Iris pigment epithelial cell (primary cell): Measurements from ENCODE around the gene SCRG1.
A peak's percentile ranks its signal among the peaks of the same experiment; 100 is the strongest.

Experiments used
- DNase-seq: peaks from one replicate; pipeline ENCODE4 v3.0.0-alpha.2; 2011; ENCODE audit warnings: low read depth

Gene SCRG1

DNA sequence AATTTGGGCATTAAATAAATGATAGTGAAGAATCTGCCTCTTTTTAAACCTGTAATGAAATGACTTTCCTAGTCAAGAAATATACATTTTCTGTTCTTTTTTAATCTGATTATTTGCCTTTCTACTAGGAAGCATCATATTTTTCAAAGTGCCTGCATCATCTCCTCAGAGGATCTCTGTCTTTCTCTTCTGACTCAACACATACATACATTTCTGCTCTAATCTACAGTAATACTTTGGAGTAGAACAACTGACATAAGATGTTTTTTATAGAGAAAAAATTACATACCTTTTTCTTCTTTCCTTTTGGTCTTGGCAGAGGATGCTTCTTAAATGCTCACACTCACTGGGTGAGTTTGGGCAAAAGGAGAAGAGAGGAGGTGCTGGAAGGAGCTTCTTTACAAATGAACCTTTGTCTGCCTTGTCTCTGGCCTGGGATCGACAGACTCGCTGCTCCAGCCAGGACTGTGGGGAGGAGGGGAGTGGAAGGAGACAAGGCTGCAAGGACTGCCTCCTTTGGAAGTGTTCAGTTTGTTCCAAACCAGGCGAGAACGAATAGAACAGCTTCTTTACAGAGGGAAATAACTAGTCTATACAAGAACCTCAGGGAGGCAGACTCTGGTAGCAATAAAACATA lies at the start of gene SCRG1:
TSS of gene SCRG1 (minus strand) at position 338 of the 637 bp plus-strand sequence. CDS start 7,702 bp downstream, outside the sequence.
- DNase-seq: no peak

GRCh38 chr4:173448103-173448502 lies 49.2 kb upstream of the SCRG1 start:
- no peak for DNase-seq

GRCh38 chr4:173446416-173446815 lies 47.5 kb upstream of the SCRG1 start:
- no peak for DNase-seq

DNA sequence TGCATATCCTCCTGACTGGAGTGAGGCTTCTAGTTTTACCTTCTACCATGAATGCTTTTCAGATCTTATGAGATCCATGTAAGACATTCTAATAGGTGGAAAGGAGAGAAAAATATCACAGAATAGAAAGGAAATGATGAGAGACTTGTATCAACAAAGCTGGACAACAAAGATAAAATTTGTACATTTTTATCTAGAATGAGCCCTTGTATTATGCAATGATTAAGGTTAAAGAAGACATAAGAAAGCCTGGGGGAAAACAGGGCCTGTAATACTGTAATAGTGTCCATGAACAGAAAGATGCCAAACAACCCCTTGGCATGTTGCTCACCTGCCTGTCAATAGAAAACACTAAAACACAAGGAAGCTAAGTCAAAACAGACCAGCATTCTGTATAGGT lies 44.2 kb upstream of the SCRG1 start:
- peak; percentile 8 for DNase-seq

DNA sequence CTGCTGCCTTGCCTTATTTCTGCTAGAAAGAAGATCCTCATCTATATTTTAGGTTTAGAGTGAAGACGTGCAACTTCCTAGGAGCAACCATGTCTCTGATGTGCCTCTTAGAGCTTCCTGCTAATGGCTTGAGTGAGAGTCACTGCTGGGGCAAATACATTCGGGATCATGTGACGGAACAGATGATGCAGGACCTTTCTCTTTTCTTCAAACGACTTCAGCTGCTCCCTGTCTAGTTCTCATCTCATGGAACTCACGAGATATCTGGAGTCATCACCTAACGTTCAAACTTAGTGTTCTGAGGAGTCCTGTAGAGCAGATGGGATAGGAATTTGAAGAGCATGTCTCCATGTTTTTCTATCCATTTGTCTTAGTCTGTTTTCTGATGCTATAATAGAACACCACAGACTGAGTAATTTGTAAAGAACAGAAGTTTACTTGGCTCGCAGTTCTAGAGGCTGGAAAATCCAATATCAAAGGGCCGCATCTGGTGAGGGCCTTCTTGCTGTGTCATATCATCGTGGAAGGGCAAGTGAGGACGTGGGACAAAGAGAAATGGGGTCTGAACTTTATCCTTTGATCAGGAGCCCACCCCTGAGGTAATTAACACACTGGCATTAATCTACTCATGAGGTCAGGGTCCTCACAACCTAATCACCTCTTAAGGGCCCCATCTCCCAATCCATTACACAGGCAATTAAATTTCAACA lies 43.5 kb upstream of the SCRG1 start:
- DNase-seq: no peak

DNA sequence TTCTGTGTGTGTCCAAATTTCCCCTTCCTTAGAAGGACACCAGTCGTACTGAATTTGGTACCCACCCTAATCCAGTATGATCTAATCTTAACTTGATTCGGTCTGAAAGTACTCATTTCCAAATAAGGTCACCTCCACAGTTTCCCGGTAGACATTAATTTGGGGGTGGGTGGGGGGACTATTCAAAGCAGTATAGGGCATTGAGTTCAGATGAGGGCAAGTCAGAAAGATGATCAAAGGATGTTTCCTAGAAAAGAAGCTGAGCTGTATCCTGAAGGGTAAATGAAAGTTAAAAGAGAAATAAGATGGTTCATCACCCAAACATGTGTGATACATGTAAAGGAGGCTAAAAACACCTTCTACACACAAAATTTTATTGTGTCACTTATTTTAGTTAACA lies 42.0 kb upstream of the SCRG1 start:
- DNase-seq: no peak

DNA sequence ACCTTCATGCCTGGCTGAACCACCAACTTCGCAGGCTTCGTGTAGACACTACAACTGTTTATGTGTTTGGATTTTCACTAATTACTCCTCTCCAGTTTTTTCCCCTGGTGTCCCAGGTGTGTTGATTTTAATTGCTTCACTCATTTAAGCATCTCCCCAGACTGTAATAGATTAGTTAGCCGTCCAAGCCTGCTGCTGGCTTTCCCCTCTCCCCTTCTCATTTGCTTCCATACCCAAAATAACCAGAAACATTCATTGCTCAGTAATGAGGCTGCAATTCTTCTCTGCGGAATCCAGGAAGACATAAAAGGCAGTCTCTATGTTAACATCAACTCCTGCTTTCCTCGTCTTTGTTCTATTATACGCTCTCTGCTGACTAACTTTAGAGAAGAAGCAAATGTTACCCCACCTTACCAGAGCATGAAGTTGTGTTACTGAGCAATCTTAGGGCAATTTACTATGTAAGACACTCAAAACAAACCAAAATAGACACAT lies 37.9 kb upstream of the SCRG1 start:
- DNase-seq: no peak

GRCh38 chr4:173436149-173436579 lies 37.2 kb upstream of the SCRG1 start:
- DNase-seq: peak; percentile 79

GRCh38 chr4:173434231-173434630 lies 35.3 kb upstream of the SCRG1 start:
- DNase-seq: no peak

GRCh38 chr4:173433447-173433846 lies 34.5 kb upstream of the SCRG1 start:
- DNase-seq: no peak

- no peak for DNase-seq
Measured at GRCh38 chr4:173432430-173432829, 33.5 kb upstream of the SCRG1 start.

GRCh38 chr4:173426064-173426463 lies 27.1 kb upstream of the SCRG1 start:
- DNase-seq: no peak

DNA sequence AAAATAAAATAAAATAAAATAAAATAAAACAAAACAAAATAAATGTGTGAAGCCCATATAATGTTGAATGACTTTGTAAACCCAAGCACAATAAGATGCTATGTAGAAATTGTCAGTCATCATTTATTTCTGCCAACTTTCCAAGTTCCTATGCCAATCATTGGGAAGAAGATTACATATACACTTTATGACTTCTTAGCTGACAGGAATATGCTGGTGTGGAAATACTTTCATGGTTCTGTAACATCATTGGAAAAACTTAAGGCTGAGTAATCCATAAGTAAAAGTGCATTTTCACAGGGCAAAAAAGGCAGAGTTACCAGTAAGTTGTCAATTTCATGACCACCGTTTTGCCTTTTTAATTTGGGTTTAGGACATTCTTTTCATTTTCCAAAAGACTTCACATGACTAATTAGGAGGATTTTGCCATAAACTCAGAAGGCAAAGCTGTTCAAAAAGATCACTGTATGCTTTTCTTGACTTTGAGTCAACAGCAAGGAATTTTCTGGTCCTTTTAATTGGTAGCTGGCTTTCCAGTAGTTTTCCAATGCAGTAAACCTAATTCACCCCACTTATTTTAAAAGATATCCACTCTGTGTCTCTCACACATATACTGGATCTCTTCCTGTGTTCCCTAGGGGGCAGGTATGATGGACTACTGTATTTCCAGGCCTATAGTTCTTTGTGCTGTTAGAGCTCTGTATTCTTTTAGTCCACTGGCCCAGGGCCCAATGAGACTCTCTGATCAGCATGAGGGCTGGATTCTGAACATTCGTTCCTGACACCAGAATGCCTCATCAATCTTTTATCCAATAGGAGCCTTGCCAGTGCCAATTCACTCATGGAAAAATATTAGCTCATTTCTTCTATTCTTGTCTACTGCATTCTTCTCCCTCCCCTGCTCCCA lies 26.2 kb upstream of the SCRG1 start:
- DNase-seq: peak; percentile 63

DNA sequence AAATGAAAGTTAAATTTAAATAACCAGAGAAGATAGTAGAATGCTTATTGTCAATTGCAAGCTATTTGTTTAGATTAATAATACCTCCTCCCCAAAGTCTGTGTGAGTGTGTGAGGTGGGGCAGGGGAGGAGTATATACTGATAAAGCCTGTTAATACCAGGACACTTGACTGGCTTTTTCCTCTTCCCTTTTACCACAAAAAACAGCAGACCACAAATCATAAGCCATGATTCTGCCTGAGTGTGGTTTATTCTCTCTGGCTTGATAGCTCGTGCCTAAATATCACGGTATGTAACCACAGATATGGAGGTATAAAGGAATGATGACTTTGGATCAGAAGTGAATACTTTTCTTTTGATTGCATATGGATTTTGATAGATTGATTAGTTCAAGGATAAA lies 21.9 kb upstream of the SCRG1 start:
- DNase-seq: no peak

DNA sequence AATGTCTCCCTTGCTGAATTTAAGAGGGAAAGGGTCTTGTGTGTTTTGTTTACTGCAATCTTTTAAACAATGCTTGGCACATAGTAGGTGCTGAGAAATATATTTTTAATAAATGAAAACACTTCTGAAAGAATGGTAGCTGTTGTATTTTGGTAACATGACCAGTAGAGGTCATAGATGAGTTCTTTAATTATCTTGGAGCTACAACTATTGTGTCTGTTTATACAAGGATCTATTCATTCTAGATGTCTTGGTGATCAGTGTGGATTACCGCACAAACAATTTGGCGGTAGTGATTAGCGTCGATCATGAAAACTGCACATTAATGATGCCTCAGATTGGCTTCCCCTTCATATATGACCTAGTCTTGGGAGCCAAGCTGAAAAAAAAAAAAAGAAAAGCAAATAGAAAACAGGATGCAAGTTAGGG lies 21.4 kb upstream of the SCRG1 start:
- DNase-seq: peak; percentile 33

GRCh38 chr4:173418639-173419038 lies 19.7 kb upstream of the SCRG1 start:
- DNase-seq: no peak

DNA sequence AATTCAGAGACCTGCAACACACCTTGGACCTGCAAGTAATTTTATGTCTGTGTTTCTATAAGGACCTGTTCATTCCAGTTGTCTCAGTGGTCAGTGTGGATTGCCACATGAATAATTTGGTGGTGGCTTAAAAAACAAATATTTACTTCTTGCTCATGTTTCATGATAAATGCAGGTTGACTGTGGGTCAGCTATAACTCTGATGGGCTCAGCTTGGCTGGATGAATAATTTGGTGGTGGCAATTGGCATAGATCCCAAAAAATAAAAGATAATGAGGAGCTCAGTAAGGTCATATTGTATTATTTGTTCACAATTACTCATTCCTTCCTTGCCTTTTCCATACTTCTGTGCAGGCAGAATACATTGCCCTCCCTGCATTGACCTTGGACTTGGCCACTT lies 18.9 kb upstream of the SCRG1 start:
- no peak for DNase-seq

DNA sequence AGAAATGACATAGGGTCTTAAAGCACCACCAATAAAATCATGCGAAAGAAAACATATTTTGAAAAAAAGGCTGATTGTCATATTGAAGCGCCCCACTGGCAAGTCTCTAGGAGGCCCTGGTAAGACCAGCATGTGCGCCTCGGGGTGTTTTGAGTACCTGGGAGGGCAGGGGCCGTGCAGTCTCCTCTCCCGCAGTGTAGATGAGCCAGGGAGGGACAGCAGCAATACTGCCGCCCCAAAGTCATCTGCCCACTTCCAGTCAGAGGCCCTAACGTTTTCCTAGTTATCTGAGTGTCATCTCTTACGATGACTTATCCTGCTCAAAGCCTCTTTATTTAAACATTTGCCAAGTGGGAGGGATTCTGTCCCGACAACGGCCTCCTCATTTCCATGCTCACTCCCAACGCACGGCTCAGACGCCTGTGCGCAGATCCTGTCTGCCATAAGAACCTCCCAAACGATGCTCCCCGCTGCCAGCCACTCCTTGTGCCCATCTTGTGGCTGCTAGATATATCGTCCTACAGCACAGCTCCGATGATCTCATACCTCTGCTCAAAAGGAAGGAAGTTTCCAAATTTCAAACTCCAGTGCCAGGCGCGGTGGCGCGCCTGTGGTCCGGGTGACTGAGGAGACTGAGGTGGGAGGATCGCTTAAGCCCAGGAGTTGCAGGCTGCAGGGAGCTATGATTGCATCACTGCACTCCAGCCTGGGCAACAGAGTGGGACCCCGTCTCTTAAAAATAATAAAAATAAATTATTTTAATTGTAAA lies 17.2 kb upstream of the SCRG1 start:
- no peak for DNase-seq

- DNase-seq: peak; percentile 65
Measured at GRCh38 chr4:173415092-173415491, 16.2 kb upstream of the SCRG1 start.

DNA sequence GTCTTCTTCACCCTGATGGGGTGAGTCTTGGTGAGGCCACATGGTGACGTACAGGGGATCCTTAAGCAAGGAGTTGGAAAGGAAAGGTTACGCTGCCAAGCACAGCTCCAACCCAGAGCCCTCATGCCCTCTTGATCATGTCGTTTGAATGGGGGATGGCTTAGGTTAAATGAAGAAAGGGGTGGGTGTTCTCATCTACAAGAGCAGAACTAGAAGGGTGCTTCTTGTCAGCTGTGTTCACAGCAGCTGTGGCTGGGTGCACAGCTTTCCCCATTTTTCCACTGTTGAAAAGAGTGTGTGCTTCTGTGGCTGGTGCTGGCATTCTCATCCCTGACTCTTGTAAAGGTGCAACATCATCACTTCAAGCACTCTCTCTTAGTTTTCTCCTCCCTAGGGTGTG lies 15.5 kb upstream of the SCRG1 start:
- no peak for DNase-seq

DNA sequence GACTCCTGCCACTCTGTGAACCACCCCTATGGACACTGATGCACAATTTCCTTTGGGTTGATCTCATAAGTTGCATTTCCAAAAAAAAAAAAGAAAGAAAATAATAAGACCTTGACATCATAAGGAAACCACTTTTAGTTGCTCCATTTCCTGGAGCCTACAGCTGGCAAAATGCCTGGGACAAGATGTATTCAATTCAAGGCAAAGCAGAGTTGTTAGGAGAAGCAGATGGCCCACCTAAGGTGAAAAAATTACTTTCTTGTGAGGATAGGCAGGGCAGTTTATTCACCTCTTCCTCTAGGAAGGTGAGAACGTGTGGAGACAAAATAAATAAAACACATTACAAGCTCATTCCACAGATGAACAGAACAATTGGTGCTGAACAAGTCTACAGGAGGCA lies 14.1 kb upstream of the SCRG1 start:
- peak; percentile 87 for DNase-seq
